A673 (cell line): ENCODE measurements around the gene NR2F1. TPM values are rescaled to one million over a fixed set of nuclear protein-coding genes. Genes with fewer than 3 reads are reported as not detected.

Source experiments
- BruUV-seq: library from RNA; stranded (reverse); fragments of 400-500 nt; replicated peaks from 2 replicates; lab custom pipeline; 2021; lab: Mats Ljungman, UMichigan
- CTCF ChIA-PET: fragments of 300-600 bp; sonication (Branson Sonifier 250); formaldehyde crosslinking; loops from one replicate; lab custom pipeline; 2022; ENCODE audit warnings: antibody characterized with exemption; lab: Charles Lee
- POLR2A ChIA-PET: fragments of 300-600 bp; sonication (Branson Sonifier 250); formaldehyde crosslinking; loops from one replicate; lab custom pipeline; 2022; ENCODE audit warnings: antibody characterized with exemption; ENCODE audit not compliant: low non-redundant PET; lab: Charles Lee
- DNase-seq: peaks from one replicate; pipeline ENCODE4 v3.0.0-alpha.2; 2015; ENCODE audit warnings: low spot score
- H3K27ac ChIP-seq: fragments of 200-600 bp; sonication (generic); 2 replicates; pipeline ENCODE4 v1.5.1; 2016; ENCODE audit warnings: mixed run types, low read depth, mild to moderate bottlenecking, mixed read lengths, antibody characterized with exemption, low read length; ENCODE audit not compliant: poor library complexity, severe bottlenecking
- H3K27me3 ChIP-seq: fragments of 200-600 bp; sonication (generic); replicated peaks from 2 replicates; pipeline ENCODE4 v1.6.1; 2017; ENCODE audit warnings: mixed run types, low read depth, mild to moderate bottlenecking, mixed read lengths, antibody characterized with exemption, low read length; ENCODE audit not compliant: insufficient read depth, poor library complexity
- H3K36me3 ChIP-seq: fragments of 200-600 bp; sonication (generic); 2 replicates; pipeline ENCODE4 v1.6.1; 2016; ENCODE audit warnings: mixed run types, mild to moderate bottlenecking, mixed read lengths, antibody characterized with exemption, low read length; ENCODE audit not compliant: insufficient read depth, poor library complexity, severe bottlenecking
- H3K4me1 ChIP-seq: fragments of 200-600 bp; sonication (generic); 2 replicates; pipeline ENCODE4 v1.6.1; 2017; ENCODE audit warnings: mixed run types, mild to moderate bottlenecking, mixed read lengths, antibody characterized with exemption, low read length; ENCODE audit not compliant: insufficient read depth, poor library complexity, severe bottlenecking
- H3K4me3 ChIP-seq: fragments of 200-600 bp; sonication (generic); 2 replicates; pipeline ENCODE4 v1.5.1; 2016; ENCODE audit warnings: low read depth, mixed run types, mild to moderate bottlenecking, mixed read lengths, low read length; ENCODE audit not compliant: poor library complexity, severe bottlenecking
- H3K9me3 ChIP-seq: fragments of 200-600 bp; sonication (generic); 2 replicates; pipeline ENCODE4 v1.6.1; 2016; ENCODE audit warnings: mixed run types, low read depth, mild to moderate bottlenecking, mixed read lengths, antibody characterized with exemption, low read length; ENCODE audit not compliant: poor library complexity, severe bottlenecking
- CTCF ChIP-seq: fragments of 300-800, 200-600 bp; sonication (generic); conservative IDR thresholded peaks from 2 replicates; pipeline ENCODE4 v1.5.1; 2017; ENCODE audit warnings: low read depth, mild to moderate bottlenecking, antibody characterized with exemption, low read length, moderate library complexity, mixed read lengths
- EZH2 ChIP-seq: fragments of 200-600 bp; sonication (generic); IDR thresholded peaks from 2 replicates; pipeline ENCODE4 v1.6.1; 2017; ENCODE audit warnings: borderline replicate concordance, low read depth, mild to moderate bottlenecking, mixed read lengths, antibody characterized with exemption, low read length; ENCODE audit not compliant: poor library complexity, severe bottlenecking
- intact Hi-C: fragments of 100-400 bp; cut with micrococcal nuclease; formaldehyde crosslinking; loops from one replicate; pipeline ENCODE4 v1.10.0; 2022; ENCODE audit not compliant: unreplicated experiment
- total RNA-seq: library from RNA; stranded (reverse); gene quantifications from 2 replicates; pipeline ENCODE4 v1.2.3, GENCODE V29; 2021

Gene NR2F1
- total RNA-seq, 1 experiment from 2014 or later = 3.0 TPM

- no peaks in the 10 kb centered on the region for H3K36me3 ChIP-seq
- H3K4me3 ChIP-seq = no peak overlapping the region
- ChIA-PET POLR2A (no interaction called here), CTCF (interaction anchor here (0.8 kb wide), 1 partner anchor 306 kb away, joined by 3 read pairs; no protein-coding TSS in a partner anchor)
- no peaks in the 10 kb centered on the region for H3K9me3 ChIP-seq
- no peaks in the 10 kb centered on the region for H3K4me1 ChIP-seq
- no TSS peak for BruUV-seq
- intact Hi-C loops = loop anchor here (5.0 kb wide), 1 partner anchor 196 kb away; no protein-coding TSS in a partner anchor
- H3K27ac ChIP-seq = no peak overlapping the region
- peaks cover 84% of the 10 kb centered on the region for H3K27me3 ChIP-seq
- no peak for DNase-seq
- no peak for TF ChIP-seq EZH2
- no peak for TF ChIP-seq CTCF
Observed at GRCh38 chr5:93606382-93606752, 23.3 kb downstream of the NR2F1 start.

DNA sequence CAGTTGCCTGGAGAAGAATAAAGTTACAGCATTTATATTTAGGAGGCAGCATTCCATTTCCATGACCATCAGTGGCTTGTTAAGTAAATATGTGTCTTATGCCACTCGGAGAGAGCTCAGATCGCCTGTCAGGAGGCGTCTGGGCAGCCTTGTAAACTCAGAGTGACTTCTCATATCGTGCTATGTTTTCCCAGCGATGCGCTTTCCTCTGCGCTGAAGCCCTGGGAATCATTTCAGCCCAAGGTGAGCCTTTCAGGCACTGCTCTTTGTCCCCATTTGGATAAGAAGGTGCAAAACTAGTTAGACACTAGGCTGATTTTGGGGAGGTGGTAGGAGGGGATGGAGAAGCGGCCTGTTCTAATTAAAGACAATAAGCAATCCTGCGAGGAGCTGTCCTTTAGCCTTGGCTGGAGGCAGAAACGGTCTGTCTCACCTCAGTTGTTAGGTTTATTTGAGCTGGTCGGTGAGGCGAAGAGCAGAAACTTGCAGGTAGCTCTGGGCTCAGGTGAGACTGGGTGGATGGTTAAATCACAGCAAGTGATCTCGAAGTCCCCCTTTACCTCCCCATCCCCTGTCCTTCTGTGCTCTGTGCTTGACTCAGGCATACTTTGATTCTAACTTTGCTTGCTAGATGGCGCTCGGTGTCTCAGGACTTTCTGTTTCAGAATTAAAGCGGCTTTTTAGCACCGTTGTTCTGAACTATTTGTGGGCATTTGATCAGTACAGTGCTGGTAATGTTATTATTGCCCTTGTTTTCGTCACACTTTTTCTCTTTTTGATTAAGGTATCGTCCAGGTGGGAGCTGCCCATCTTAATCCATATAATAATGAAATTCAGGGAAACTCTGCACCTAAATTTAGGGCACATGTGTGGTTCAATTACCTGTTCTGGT lies 24.6 kb downstream of the NR2F1 start:
- Histone ChIP-seq H3K36me3 (no peaks in the 10 kb centered on the region), H3K27me3 (peaks cover 95% of the 10 kb centered on the region), H3K4me3 (no peak overlapping the region), H3K4me1 (no peaks in the 10 kb centered on the region), H3K9me3 (no peaks in the 10 kb centered on the region), H3K27ac (no peak overlapping the region)
- ChIA-PET POLR2A (no interaction called here), CTCF (interaction anchor here (0.8 to 1.2 kb wide), 2 partner anchors 194 to 304 kb away, joined by 3 read pairs; no protein-coding TSS in a partner anchor)
- DNase-seq = peak; percentile 65
- TF ChIP-seq CTCF = peak; percentile 70
- TF ChIP-seq EZH2 = no peak
- no TSS peak for BruUV-seq
- intact Hi-C loops = loop anchor here (5.0 kb wide), 1 partner anchor 195 kb away; no protein-coding TSS in a partner anchor

DNA sequence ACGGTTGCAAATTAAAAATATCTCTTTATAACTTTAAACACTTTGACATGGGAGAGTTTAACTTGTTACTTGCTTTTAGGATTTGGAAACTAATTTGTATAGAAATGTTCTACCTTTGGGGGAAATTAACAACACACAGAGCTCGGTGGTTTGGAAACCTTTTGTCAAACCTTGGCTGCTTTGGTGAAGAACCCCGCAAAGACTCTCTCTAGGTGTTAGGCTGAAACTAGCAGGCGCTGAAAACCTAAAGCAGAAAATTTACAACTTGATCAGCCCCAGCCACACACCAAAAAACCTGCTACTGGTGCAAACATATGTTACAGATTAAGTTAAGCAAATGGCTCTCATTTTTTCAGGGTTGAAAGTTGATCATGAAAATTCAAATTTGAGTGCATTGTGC lies 25.8 kb downstream of the NR2F1 start:
- ChIA-PET POLR2A (no interaction called here), CTCF (no interaction called here)
- BruUV-seq = no TSS peak
- no peaks in the 10 kb centered on the region for H3K36me3 ChIP-seq
- H3K9me3 ChIP-seq = no peaks in the 10 kb centered on the region
- no peak overlapping the region for H3K4me3 ChIP-seq
- DNase-seq = no peak
- intact Hi-C loops = loop anchor here (5.0 kb wide), 1 partner anchor 193 kb away; no protein-coding TSS in a partner anchor
- TF ChIP-seq EZH2 (no peak), CTCF (no peak)
- H3K27ac ChIP-seq = no peak overlapping the region
- H3K4me1 ChIP-seq = no peaks in the 10 kb centered on the region
- H3K27me3 ChIP-seq = peaks cover 97% of the 10 kb centered on the region
